ENCODE measurements around the gene SARDH. TPM values are rescaled to one million over a fixed set of nuclear protein-coding genes. Genes with fewer than 3 reads are reported as not detected.

The SARDH gene
- total RNA-seq, 1 donor from 2014 or later: 0.68 TPM

GRCh38 chr9:133729617-133730281 lies 8.4 kb downstream of the SARDH start:
- Mint-ChIP-seq H3K36me3 (ENCODE audit: low read depth) (no peaks in the 10 kb centered on the region), H3K27ac (no peak overlapping the region), H3K27me3 (no peaks in the 10 kb centered on the region), H3K4me3 (no peak overlapping the region), H3K9me3 (no peaks in the 10 kb centered on the region), H3K4me1 (peaks cover 2% of the 10 kb centered on the region)
- DNase-seq: no peak
- intact Hi-C loops (cut with micrococcal nuclease): loop anchor here (10.0 kb wide), 2 partner anchors 145 to 545 kb away; no protein-coding TSS in a partner anchor

GRCh38 chr9:133728856-133729616 lies 9.1 kb downstream of the SARDH start:
- no peak for DNase-seq
- H3K4me3 Mint-ChIP-seq: no peak overlapping the region
- peaks cover 3% of the 10 kb centered on the region for H3K27me3 Mint-ChIP-seq
- intact Hi-C loops (cut with micrococcal nuclease): loop anchor here (10.0 kb wide), 1 partner anchor 144 kb away; no protein-coding TSS in a partner anchor
- H3K27ac Mint-ChIP-seq: no peak overlapping the region
- H3K9me3 Mint-ChIP-seq: no peaks in the 10 kb centered on the region
- peaks cover 2% of the 10 kb centered on the region for H3K4me1 Mint-ChIP-seq
- H3K36me3 Mint-ChIP-seq (ENCODE audit: low read depth): no peaks in the 10 kb centered on the region

- no peak for DNase-seq
Measured at GRCh38 chr9:133727876-133728441, 10.2 kb downstream of the SARDH start.

GRCh38 chr9:133727277-133727875 lies 10.8 kb downstream of the SARDH start:
- H3K9me3 Mint-ChIP-seq: no peaks in the 10 kb centered on the region
- H3K36me3 Mint-ChIP-seq (ENCODE audit: low read depth): no peaks in the 10 kb centered on the region
- no peak overlapping the region for H3K4me3 Mint-ChIP-seq
- intact Hi-C loops (cut with micrococcal nuclease): loop anchor here (10.0 kb wide), 1 partner anchor 143 kb away; no protein-coding TSS in a partner anchor
- no peak for DNase-seq
- no peak overlapping the region for H3K27ac Mint-ChIP-seq
- H3K4me1 Mint-ChIP-seq: peaks cover 2% of the 10 kb centered on the region
- peaks cover 7% of the 10 kb centered on the region for H3K27me3 Mint-ChIP-seq

More at GRCh38 chr9:133727876-133728441, 10.2 kb downstream of the SARDH start:
- intact Hi-C loops (cut with micrococcal nuclease): loop anchor here (10.0 kb wide), 1 partner anchor 143 kb away; no protein-coding TSS in a partner anchor
- H3K4me1 Mint-ChIP-seq: peaks cover 2% of the 10 kb centered on the region
- H3K4me3 Mint-ChIP-seq: no peak overlapping the region
- H3K9me3 Mint-ChIP-seq: no peaks in the 10 kb centered on the region
- H3K27ac Mint-ChIP-seq: no peak overlapping the region
- no peaks in the 10 kb centered on the region for H3K36me3 Mint-ChIP-seq (ENCODE audit: low read depth)
- peaks cover 7% of the 10 kb centered on the region for H3K27me3 Mint-ChIP-seq

- H3K4me1 Mint-ChIP-seq: peaks cover 2% of the 10 kb centered on the region
- H3K27ac Mint-ChIP-seq: no peak overlapping the region
- intact Hi-C loops (cut with micrococcal nuclease): loop anchor here (1.0 to 10.0 kb wide), 2 partner anchors 142 to 193 kb away; no protein-coding TSS in a partner anchor
- no peak overlapping the region for H3K4me3 Mint-ChIP-seq
- H3K36me3 Mint-ChIP-seq (ENCODE audit: low read depth): no peaks in the 10 kb centered on the region
- peak; percentile 87 for DNase-seq
- no peaks in the 10 kb centered on the region for H3K9me3 Mint-ChIP-seq
- H3K27me3 Mint-ChIP-seq: peaks cover 9% of the 10 kb centered on the region
Measured at GRCh38 chr9:133726401-133727276, 11.5 kb downstream of the SARDH start.

GRCh38 chr9:133725886-133726285 lies 12.3 kb downstream of the SARDH start:
- DNase-seq: no peak
- intact Hi-C loops (cut with micrococcal nuclease): loop anchor here (1.0 to 10.0 kb wide), 2 partner anchors 141 to 193 kb away; no protein-coding TSS in a partner anchor
- Mint-ChIP-seq H3K27ac (no peak overlapping the region), H3K4me3 (no peak overlapping the region), H3K9me3 (no peaks in the 10 kb centered on the region), H3K36me3 (ENCODE audit: low read depth) (no peaks in the 10 kb centered on the region), H3K27me3 (peaks cover 12% of the 10 kb centered on the region), H3K4me1 (peaks cover 2% of the 10 kb centered on the region)

GRCh38 chr9:133718563-133719315 lies 19.4 kb downstream of the SARDH start:
- peaks cover 4% of the 10 kb centered on the region for H3K9me3 Mint-ChIP-seq
- intact Hi-C loops (cut with micrococcal nuclease): no loop called here
- H3K4me3 Mint-ChIP-seq: no peak overlapping the region
- DNase-seq: no peak
- H3K27ac Mint-ChIP-seq: no peak overlapping the region
- H3K36me3 Mint-ChIP-seq (ENCODE audit: low read depth): no peaks in the 10 kb centered on the region
- peaks cover 14% of the 10 kb centered on the region for H3K27me3 Mint-ChIP-seq
- H3K4me1 Mint-ChIP-seq: peaks cover 2% of the 10 kb centered on the region

GRCh38 chr9:133717113-133718031 lies 20.8 kb downstream of the SARDH start:
- intact Hi-C loops (cut with micrococcal nuclease): no loop called here
- H3K4me3 Mint-ChIP-seq: no peak overlapping the region
- peaks cover 4% of the 10 kb centered on the region for H3K9me3 Mint-ChIP-seq
- no peak for DNase-seq
- H3K36me3 Mint-ChIP-seq (ENCODE audit: low read depth): no peaks in the 10 kb centered on the region
- peaks cover 11% of the 10 kb centered on the region for H3K27me3 Mint-ChIP-seq
- no peak overlapping the region for H3K27ac Mint-ChIP-seq
- peaks cover 2% of the 10 kb centered on the region for H3K4me1 Mint-ChIP-seq

GRCh38 chr9:133716564-133717112 lies 21.5 kb downstream of the SARDH start:
- H3K27ac Mint-ChIP-seq: no peak overlapping the region
- no peaks in the 10 kb centered on the region for H3K36me3 Mint-ChIP-seq (ENCODE audit: low read depth)
- peaks cover 2% of the 10 kb centered on the region for H3K4me1 Mint-ChIP-seq
- H3K27me3 Mint-ChIP-seq: peaks cover 9% of the 10 kb centered on the region
- intact Hi-C loops (cut with micrococcal nuclease): no loop called here
- H3K4me3 Mint-ChIP-seq: no peak overlapping the region
- peaks cover 4% of the 10 kb centered on the region for H3K9me3 Mint-ChIP-seq
- DNase-seq: no peak

- no peak overlapping the region for H3K27ac Mint-ChIP-seq
- no peak overlapping the region for H3K4me3 Mint-ChIP-seq
- H3K36me3 Mint-ChIP-seq (ENCODE audit: low read depth): no peaks in the 10 kb centered on the region
- DNase-seq: peak; percentile 72
- intact Hi-C loops (cut with micrococcal nuclease): no loop called here
- peaks cover 4% of the 10 kb centered on the region for H3K9me3 Mint-ChIP-seq
- H3K4me1 Mint-ChIP-seq: peaks cover 2% of the 10 kb centered on the region
- peaks cover 7% of the 10 kb centered on the region for H3K27me3 Mint-ChIP-seq
Measured at GRCh38 chr9:133715866-133716563, 22.1 kb downstream of the SARDH start.

- Mint-ChIP-seq H3K4me1 (peaks cover 2% of the 10 kb centered on the region), H3K4me3 (no peak overlapping the region), H3K27ac (no peak overlapping the region), H3K36me3 (ENCODE audit: low read depth) (no peaks in the 10 kb centered on the region), H3K9me3 (peaks cover 1% of the 10 kb centered on the region), H3K27me3 (peaks cover 2% of the 10 kb centered on the region)
- intact Hi-C loops (cut with micrococcal nuclease): no loop called here
- DNase-seq: no peak
Measured at GRCh38 chr9:133715295-133715865, 22.8 kb downstream of the SARDH start.

Measured in activated CD4-positive, alpha-beta T cell treated with anti-CD3 and anti-CD28 coated beads, Interleukin-2, amount 10 ng/mL, durations not matched to agents 24 days and 14 days (primary cell).